HepG2 (cell line): ENCODE data around the gene ELL. TPM values are rescaled to one million over a fixed set of nuclear protein-coding genes. Genes with fewer than 3 reads are reported as not detected.

Experiments
- ATM ChIP-seq: fragments of 450-650 bp; IDR thresholded peaks from 2 replicates; pipeline ENCODE4 v1.7.1; 2017; ENCODE audit warnings: mild to moderate bottlenecking, borderline replicate concordance
- CHD4 ChIP-seq: fragments of 200-600 bp; sonication (generic); IDR thresholded peaks from 2 replicates; pipeline ENCODE4 v1.7.0; 2017; ENCODE audit warnings: mild to moderate bottlenecking, low read length, borderline replicate concordance
- CREB3 ChIP-seq: sonication (generic); formaldehyde crosslinking; IDR thresholded peaks from 2 replicates; pipeline ENCODE4 v1.5.0; 2020; ENCODE audit warnings: missing genetic modification reagents
- GPBP1L1 ChIP-seq: sonication (generic); formaldehyde crosslinking; IDR thresholded peaks from 2 replicates; pipeline ENCODE4 v1.5.0; 2020; ENCODE audit warnings: mild to moderate bottlenecking, missing genetic modification reagents
- HDAC1 ChIP-seq: sonication (generic); formaldehyde crosslinking; IDR thresholded peaks from 2 replicates; pipeline ENCODE4 v1.5.1; 2020; ENCODE audit warnings: mild to moderate bottlenecking, missing genetic modification reagents
- HOXA7 ChIP-seq: sonication (generic); formaldehyde crosslinking; IDR thresholded peaks from 2 replicates; pipeline ENCODE4 v1.8.1; 2022; ENCODE audit warnings: mild to moderate bottlenecking, missing genetic modification reagents, moderate library complexity
- KAT2B ChIP-seq: fragments of 150-350 bp; IDR thresholded peaks from 2 replicates; pipeline ENCODE4 v1.6.1; 2014; ENCODE audit warnings: low read depth, low read length, borderline replicate concordance
- KDM5B ChIP-seq: sonication (generic); formaldehyde crosslinking; IDR thresholded peaks from 2 replicates; pipeline ENCODE4 v1.4.0; 2020; ENCODE audit warnings: missing genetic modification reagents, mild to moderate bottlenecking, borderline replicate concordance
- MTA1 ChIP-seq: sonication (generic); formaldehyde crosslinking; IDR thresholded peaks from 2 replicates; pipeline ENCODE4 v1.4.0; 2020; ENCODE audit warnings: missing genetic modification reagents, mild to moderate bottlenecking, borderline replicate concordance
- MTF1 ChIP-seq: sonication (generic); formaldehyde crosslinking; IDR thresholded peaks from 2 replicates; pipeline ENCODE4 v1.5.0; 2020; ENCODE audit warnings: missing genetic modification reagents
- NCOR1 ChIP-seq: fragments of 200-600 bp; sonication (generic); IDR thresholded peaks from 2 replicates; pipeline ENCODE4 v1.7.0; 2017; ENCODE audit warnings: antibody characterized with exemption, low read length, borderline replicate concordance
- NR2F1 ChIP-seq, 2 experiments: fragments of 450-650 bp in 1 of 2; formaldehyde crosslinking in 1 of 2; IDR thresholded peaks; 2 replicates each; pipeline versions ENCODE4 v1.5.0 to v1.6.1; 2016 to 2020; ENCODE audit warnings: mild to moderate bottlenecking in 1 of 2, missing compliant biosample characterization in 1 of 2, missing genetic modification reagents in 1 of 2, moderate library complexity in 1 of 2
- NR2F6 ChIP-seq, 2 experiments: IDR thresholded peaks; 2 replicates each; pipeline ENCODE4 v1.6.1; 2016; ENCODE audit warnings: antibody characterized with exemption in 1 of 2, mild to moderate bottlenecking in 1 of 2
- PHF5A ChIP-seq: IDR thresholded peaks from one replicate; pipeline ENCODE4 v1.6.1; 2018; ENCODE audit warnings: low read depth, missing genetic modification reagents; ENCODE audit not compliant: unreplicated experiment
- RARA ChIP-seq: IDR thresholded peaks from 2 replicates; pipeline ENCODE4 v1.6.1; 2016; ENCODE audit warnings: missing genetic modification reagents, missing compliant biosample characterization
- RARG ChIP-seq: sonication (generic); formaldehyde crosslinking; IDR thresholded peaks from 2 replicates; pipeline ENCODE4 v1.4.0; 2020; ENCODE audit warnings: low read depth, mild to moderate bottlenecking, missing genetic modification reagents
- SAFB2 ChIP-seq: sonication (generic); formaldehyde crosslinking; IDR thresholded peaks from 2 replicates; pipeline ENCODE4 v1.5.1; 2020; ENCODE audit warnings: missing genetic modification reagents, low read depth, mild to moderate bottlenecking, borderline replicate concordance
- SP5 ChIP-seq: IDR thresholded peaks from 2 replicates; pipeline ENCODE4 v1.6.1; 2016; ENCODE audit warnings: low read depth, borderline replicate concordance
- TBP ChIP-seq: sonication (generic); formaldehyde crosslinking; IDR thresholded peaks from 2 replicates; pipeline ENCODE4 v1.5.0; 2020; ENCODE audit warnings: missing genetic modification reagents
- TBX2 ChIP-seq: sonication (generic); formaldehyde crosslinking; IDR thresholded peaks from 2 replicates; pipeline ENCODE4 v1.5.0; 2020; ENCODE audit warnings: missing genetic modification reagents, mild to moderate bottlenecking, borderline replicate concordance
- ZNF512B ChIP-seq: sonication (generic); formaldehyde crosslinking; IDR thresholded peaks from 2 replicates; pipeline ENCODE4 v1.5.1; 2020; ENCODE audit warnings: missing genetic modification reagents, mild to moderate bottlenecking, borderline replicate concordance
- ZNF563 ChIP-seq: sonication (generic); formaldehyde crosslinking; IDR thresholded peaks from 2 replicates; pipeline ENCODE4 v1.8.0; 2022; ENCODE audit warnings: mild to moderate bottlenecking, moderate library complexity, missing genetic modification reagents
- ZNF564 ChIP-seq: sonication (generic); formaldehyde crosslinking; IDR thresholded peaks from 2 replicates; pipeline ENCODE4 v1.8.1; 2023; ENCODE audit warnings: mild to moderate bottlenecking, missing genetic modification reagents
- ZNF615 ChIP-seq: sonication (generic); formaldehyde crosslinking; IDR thresholded peaks from 2 replicates; pipeline ENCODE4 v1.5.0; 2020; ENCODE audit warnings: mild to moderate bottlenecking, missing genetic modification reagents, borderline replicate concordance
- ZNF629 ChIP-seq: sonication (generic); formaldehyde crosslinking; conservative IDR thresholded peaks from 2 replicates; pipeline ENCODE4 v1.5.0; 2020; ENCODE audit warnings: missing genetic modification reagents
- ZNF740 ChIP-seq: sonication (generic); formaldehyde crosslinking; IDR thresholded peaks from 2 replicates; pipeline ENCODE4 v1.4.0; 2020; ENCODE audit warnings: missing genetic modification reagents
- polyA plus RNA-seq, 8 experiments: library from polyadenylated mRNA; depleted of rRNA in 3 of 8; stranded (reverse) in 7 of 8; unstranded in 1 of 8; fragments of >200 nt; fragmentation: Illumina TruSeq in 4 of 8; extraction: Trizol in 4 of 8; gene quantifications; 2 replicates each; pipeline versions ENCODE4 v1.2.1 to v1.2.3, GENCODE V29; 2011 to 2016; ENCODE audit warnings: low read depth in 4 of 8, missing spikeins in 1 of 8, mixed read lengths in 1 of 8; ENCODE audit not compliant: insufficient read depth in 1 of 8
- total RNA-seq, 5 experiments: library from RNA; depleted of rRNA; stranded (reverse); fragments of >200 nt; fragmentation: Illumina TruSeq; extraction: Trizol; gene quantifications; 2 replicates each; pipeline ENCODE4 v1.2.3, GENCODE V29; 2016; ENCODE audit warnings: low read depth in 1 of 5

ELL gene
- total and polyA plus RNA-seq, 2 of the 13 experiments (the other 11 are each of a cell fraction or from before 2014, with no cell fraction given) = 3.7 to 5.4 TPM

DNA sequence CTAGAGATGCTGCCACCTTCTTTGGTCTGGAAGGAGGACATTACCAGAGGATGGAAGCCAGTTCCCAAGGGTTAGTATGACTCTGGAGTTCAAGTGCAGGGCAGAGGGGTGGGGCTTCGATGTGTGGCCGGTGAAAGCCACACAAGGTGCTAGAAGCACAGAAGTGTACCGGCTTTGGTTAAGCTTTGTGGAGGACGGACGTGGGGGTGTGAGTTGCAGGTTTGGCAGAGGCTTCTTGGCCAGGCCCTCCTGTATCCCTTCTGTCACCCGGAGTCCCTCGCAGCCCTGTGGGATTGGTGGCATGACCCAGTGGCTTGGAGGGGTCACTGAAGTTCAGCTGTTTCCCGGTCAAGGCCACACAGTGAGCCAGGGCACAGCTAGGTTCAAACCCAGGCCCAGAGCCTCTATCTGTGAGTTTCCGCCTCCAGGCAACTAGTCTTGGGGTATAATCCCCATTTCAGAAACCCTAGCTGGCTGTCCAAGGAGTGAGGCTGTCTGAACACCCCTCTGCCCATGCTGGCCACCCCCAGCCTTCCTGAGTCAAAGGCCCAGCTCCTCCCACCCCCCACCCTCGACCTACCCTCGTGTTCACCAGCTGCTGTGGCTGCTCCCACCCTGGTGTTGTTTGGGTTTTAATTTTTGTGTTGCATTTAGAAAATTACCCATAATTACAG, 107.2 kb downstream of the ELL start (continued):
- TF ChIP-seq MTF1 (CRISPR knock-in tag) (no peak), RARG (CRISPR knock-in tag) (no peak), HOXA7 (CRISPR knock-in tag) (no peak), ZNF615 (CRISPR knock-in tag) (no peak), KDM5B (CRISPR knock-in tag) (no peak), ZNF512B (CRISPR knock-in tag) (no peak), TBX2 (CRISPR knock-in tag) (no peak), ZNF564 (no peak), NCOR1 (peak; percentile 78; the same call in 1 of the 2 replicates), ZNF629 (no peak), RARA (CRISPR knock-in tag) (peak; percentile 96), SAFB2 (no peak), HDAC1 (no peak), KAT2B (no peak), ZNF740 (CRISPR knock-in tag) (no peak), MTA1 (CRISPR knock-in tag) (no peak), GPBP1L1 (CRISPR knock-in tag) (no peak), CHD4 (no peak), TBP (CRISPR knock-in tag) (no peak), PHF5A (no peak), NR2F6 (IDR thresholded peaks at IDR 0.05) (peak; percentile 79), NR2F6 (CRISPR knock-in tag; IDR thresholded peaks at IDR 0.05) (peak; percentile 86), ATM (no peak), SP5 (CRISPR knock-in tag) (peak; percentile 19; the same call in 1 of the 2 replicates), ZNF563 (CRISPR knock-in tag) (no peak), NR2F1 (CRISPR knock-in tag; IDR thresholded peaks at IDR 0.05) (peak; percentile 49 to 60; a peak in 2 of 4 replicates), CREB3 (CRISPR knock-in tag) (no peak)
